DMS 273 (cell line): ENCODE measurements around the gene COMMD9.

Experiments used
- DNase-seq: peaks from one replicate; lab custom pipeline; 2025; ENCODE audit not compliant: unreplicated experiment; lab: John Stamatoyannopoulos, UW

COMMD9 gene

DNA sequence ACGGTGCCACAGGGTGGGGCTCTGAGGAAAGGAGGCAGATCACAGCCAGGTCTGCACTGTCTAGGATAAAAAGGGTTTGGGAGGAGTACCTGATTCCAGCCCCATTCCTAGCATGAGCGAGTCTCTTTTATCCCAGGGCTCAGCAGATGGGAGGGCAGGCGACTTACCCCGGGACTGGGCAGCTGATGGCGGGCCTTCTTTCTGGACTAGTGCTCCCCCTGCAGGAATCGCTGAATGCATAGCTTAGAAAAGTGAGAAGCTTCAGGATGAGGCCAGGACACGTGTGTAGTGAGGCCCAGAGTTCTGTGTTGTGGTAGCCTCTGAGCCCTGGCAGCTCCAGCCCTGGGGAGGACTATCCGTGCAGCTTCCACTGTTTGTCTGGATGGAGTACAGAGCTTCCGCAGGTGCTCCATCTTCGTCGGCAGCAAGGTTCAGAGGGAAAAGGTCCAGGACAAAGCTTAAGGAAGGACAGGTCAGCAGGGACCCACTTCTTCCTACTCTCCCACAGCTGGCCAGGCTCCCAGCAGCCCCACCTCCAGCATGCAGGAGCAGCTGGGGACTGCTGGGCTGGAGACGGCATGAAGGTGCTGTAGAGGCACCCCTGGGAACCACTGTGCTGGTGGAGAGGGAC is 30.4 kb downstream of the COMMD9 start:
- peak; percentile 87 for DNase-seq

- DNase-seq = no peak
These were observed 31.9 kb downstream of the COMMD9 start for GRCh38 chr11:36257351-36257750.

GRCh38 chr11:36254713-36255112 is 34.5 kb downstream of the COMMD9 start:
- no peak for DNase-seq

DNA sequence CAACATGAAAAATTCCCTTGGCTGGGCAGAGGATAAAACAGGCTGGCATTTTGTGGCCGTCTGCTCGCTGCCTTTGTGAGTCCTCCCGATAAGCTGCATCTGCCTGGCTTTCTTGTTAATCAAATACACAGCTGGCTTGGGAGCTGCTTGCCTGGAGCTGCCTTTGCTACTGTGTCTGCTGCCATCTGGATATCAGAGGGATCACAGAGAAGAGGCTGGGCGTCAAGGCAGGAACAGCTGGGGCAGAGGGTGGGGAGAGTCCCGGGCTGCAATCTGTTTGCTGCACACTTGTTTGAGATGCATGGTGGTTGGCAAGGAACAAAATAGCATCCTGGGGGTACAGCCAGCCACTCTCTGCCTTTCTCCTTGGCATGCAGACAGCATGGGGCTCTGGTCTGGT is 36.0 kb downstream of the COMMD9 start:
- DNase-seq = peak; percentile 98

GRCh38 chr11:36251823-36252222 is 37.4 kb downstream of the COMMD9 start:
- DNase-seq = no peak

DNA sequence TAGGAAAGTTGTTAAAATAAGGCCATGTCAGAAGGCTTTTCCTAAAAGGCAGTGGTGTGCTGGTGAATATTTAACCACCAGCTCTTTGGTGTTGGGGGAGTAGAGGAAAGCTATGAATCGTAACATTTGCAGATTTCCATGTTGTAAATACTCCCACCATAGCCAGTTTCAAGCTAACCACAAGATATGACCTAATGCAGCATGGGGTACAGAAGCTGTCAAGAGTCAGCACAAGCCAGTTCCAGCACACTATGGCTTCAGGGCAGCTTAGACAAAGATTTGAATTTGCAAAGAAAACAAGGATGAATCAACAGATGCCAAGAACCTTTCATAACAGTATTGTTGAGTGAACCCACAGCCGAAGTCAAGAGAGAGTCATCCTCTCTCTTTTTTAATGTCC is 40.0 kb downstream of the COMMD9 start:
- DNase-seq = no peak

DNA sequence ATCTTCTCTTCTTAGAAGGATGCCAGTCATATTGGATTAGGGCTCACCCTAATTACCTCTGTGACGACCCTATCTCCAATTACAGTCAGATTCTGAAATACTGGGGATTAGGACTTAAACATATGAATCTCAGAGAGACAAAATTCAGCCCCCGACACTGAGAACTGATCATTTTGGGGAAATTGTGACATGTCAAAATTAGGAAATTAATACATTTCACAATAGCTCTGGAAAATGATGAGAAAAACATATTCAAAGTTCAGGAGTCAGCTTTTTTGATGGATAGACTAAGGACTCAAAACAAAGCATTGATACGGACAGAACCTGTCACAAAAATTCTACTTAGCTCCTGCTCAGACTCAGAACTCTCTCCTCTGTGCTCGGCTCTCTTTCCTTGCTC is 40.8 kb downstream of the COMMD9 start:
- no peak for DNase-seq

GRCh38 chr11:36247493-36247892 is 41.7 kb downstream of the COMMD9 start:
- no peak for DNase-seq

DNA sequence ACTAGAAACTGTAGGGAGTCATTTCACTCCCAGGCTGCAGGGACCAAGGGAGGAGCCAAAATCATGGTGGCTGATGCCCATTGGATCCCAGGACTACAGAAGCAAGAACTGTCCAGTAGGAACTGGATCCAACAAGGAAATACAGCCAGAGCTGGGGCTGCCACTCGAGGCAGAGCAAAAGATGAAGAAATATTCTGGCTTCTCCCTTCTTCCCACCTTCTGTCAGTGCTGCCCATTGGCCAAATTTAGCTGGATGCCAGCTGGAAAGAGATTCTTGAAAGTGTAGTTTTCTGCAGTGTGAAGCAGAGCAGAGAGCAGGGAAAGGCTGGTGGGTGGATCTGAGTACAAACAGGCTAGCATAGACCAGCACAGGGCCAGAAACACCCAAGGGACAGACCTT is 45.6 kb downstream of the COMMD9 start:
- peak; percentile 36 for DNase-seq

GRCh38 chr11:36241497-36241896 is 47.7 kb downstream of the COMMD9 start:
- no peak for DNase-seq

DNA sequence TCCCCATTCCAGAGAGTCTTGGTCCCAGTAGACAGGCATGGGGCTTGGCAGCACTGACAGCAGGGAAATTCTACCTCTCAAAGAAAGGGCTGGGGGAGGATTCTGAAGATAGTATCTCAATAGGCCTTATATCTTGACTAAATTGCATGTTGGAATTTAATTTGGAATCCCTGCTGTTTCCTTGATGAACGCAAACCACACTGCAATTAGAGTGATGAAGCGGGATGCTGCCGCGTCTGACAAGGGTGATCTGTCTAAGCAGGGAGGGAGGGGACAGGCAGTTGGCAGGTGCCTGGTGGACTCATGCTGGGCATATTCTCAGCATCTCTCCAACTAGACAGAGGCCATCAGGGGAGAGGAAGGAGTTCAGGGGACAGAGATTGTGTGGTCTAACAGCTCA is 48.4 kb downstream of the COMMD9 start:
- peak; percentile 26 for DNase-seq

GRCh38 chr11:36240173-36240572 is 49.1 kb downstream of the COMMD9 start:
- DNase-seq = no peak

- DNase-seq = peak; percentile 43
These were observed 49.6 kb downstream of the COMMD9 start for GRCh38 chr11:36239636-36240035.

DNA sequence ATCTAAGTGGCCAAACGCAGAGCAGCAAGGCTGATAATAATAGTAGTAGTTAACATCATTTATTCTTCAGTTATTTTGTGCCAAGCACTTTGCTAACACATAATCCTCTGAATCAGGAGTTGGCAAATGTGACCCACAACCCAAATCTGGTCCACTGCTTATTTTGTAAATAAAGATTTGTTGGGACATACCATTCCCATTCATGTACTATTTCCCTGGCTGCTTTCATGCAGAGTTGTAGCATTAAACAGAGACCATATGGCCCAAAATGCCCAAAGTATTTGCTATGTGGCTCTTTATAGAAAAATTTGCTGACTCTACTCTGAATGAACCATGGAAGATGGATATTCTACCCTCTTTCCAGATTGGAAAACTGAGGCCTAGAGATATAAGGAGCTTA is 50.3 kb downstream of the COMMD9 start:
- no peak for DNase-seq

DNA sequence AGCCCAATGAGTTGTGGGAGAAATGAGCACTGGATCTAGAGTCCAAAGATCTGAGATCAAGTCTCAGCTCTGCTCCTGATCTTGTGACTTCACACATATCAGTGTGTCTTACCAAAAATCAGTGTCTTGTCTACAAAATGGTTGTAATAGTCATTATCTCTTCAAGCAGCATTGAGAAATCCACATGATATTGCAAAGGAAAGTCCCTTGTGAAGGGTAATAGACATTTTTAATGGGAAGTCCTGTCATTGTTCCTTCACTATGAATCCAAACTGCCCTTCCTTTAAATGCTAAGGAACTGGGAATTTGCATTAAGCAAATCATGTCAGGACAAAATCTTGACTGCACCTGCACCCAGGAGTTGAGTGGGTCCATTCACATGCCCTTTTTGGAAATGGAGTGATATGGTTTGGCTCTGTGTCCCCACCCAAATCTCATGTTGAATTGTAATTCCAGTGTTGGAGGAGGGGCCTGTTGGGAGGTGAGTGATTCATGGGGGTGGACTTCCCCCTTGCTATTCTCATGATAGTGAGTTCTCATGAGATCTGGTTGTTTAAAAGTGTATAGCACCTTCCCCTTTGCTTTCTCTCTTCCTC is 51.1 kb downstream of the COMMD9 start:
- no peak for DNase-seq

- no peak for DNase-seq
These were observed 51.8 kb downstream of the COMMD9 start for GRCh38 chr11:36237391-36237790.

DNA sequence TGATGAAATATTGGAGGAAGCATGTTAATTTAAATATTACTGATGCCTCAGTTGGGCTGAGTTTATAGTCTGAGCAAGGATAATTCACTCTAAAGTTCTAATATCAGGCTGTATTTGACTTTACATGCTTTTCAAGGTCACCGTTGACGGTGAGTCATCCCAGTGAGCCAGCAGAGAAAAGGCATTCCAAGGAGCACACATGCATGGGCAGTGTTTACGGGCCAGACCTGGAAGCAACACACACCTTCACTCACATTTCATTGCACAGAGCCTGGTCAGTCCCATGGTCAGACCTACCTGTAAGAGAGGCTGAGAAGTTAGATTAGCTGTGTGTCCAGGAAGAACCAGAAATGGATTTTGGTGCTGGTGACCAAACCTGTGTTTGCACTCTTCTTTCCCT is 53.5 kb downstream of the COMMD9 start:
- DNase-seq = no peak

GRCh38 chr11:36234825-36235224 is 54.4 kb downstream of the COMMD9 start:
- DNase-seq = no peak

DNA sequence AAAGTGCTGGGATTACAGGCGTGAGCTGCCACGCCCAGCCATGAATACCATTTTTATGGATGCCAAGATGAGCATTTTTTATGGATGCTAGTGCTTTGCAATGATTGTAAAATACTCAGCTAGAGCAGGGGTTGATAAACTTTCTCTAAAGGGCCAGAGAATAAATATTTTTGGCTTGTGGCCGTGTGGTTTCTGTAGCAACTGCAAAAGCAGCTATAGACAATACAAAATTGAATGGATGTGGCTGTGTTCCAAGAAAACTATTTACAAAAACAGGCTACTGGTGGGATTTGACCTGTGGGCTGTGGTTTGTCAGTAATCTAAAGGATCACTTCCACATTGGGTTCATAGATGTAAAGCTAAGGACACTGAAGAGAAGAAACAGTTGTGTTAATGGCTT is 56.0 kb downstream of the COMMD9 start:
- DNase-seq = no peak

DNA sequence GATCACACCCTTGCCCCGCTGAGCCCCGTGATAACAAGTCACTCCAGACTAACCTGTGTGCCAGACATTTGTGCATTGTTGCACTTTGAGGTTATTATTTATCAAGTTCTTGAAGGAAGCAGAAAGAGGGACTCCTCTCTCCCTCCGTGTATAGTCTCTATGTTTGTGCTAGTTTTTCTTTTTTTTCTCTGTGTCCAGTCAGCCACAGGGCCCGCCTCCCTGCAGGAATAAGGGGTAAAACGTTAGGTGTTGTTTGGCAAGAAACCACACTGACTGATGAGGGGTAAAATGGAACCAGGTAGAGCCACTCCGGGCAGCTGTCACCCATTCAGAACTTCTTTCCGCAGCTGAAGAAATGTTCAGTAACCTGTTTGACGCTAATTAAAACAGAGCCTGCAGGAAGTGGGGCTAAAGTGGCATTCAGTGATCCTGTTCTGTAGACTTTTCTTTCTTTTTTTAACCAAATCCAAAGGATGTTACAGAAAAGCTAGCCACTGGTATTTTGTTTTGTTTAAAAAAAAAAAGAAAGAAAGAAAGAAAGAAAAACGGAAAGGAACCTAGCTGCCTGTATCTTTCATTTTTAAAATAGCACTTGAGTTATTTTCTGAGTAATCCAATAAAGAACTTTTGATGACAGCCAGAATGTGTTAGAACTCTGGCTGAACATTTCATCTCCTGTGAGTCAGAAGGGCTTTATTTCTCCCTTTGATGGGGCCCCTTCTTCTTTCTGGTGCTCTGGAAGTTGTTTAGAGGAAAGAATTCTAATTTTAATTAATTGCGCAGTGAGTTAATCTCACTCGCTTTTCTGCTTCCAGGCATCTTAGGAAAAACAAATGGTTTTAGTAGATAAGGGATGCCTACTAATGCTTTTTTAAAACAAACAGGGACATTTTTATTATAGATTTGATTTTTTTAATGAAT is 58.2 kb downstream of the COMMD9 start:
- DNase-seq = no peak

GRCh38 chr11:36229091-36229705 is 60.0 kb downstream of the COMMD9 start:
- no peak for DNase-seq

DNA sequence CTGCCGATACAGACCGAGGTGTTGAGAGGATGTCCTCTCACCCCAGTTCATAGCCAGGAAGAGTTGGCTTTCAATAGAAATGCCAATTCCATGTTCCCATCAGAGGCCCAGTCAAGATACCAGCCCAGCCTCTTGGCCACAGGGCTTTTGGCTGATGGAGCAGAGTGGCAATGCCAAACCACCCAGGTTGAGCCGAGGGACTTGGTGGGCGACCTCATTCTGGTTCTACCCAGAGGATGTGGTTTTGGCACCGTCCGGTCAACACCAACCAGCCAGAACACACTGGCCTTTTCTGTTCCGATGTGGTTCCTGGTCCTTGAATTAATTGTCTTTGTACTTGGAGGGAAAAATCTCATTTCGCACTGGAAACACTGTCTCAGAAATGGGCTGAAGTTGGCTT is 60.5 kb downstream of the COMMD9 start:
- DNase-seq = no peak
